NCI-H524 treated with DMSO at 0.1 percent for 48 hours (cell line): ENCODE results near the gene PTPN7.

ENCODE experiments used
- DNase-seq: peaks from one replicate; lab custom pipeline; 2025; lab: John Stamatoyannopoulos, UW

PTPN7 gene

GRCh38 chr1:202106340-202107254 is 53.8 kb downstream of the PTPN7 start:
- DNase-seq, result no peak

DNA sequence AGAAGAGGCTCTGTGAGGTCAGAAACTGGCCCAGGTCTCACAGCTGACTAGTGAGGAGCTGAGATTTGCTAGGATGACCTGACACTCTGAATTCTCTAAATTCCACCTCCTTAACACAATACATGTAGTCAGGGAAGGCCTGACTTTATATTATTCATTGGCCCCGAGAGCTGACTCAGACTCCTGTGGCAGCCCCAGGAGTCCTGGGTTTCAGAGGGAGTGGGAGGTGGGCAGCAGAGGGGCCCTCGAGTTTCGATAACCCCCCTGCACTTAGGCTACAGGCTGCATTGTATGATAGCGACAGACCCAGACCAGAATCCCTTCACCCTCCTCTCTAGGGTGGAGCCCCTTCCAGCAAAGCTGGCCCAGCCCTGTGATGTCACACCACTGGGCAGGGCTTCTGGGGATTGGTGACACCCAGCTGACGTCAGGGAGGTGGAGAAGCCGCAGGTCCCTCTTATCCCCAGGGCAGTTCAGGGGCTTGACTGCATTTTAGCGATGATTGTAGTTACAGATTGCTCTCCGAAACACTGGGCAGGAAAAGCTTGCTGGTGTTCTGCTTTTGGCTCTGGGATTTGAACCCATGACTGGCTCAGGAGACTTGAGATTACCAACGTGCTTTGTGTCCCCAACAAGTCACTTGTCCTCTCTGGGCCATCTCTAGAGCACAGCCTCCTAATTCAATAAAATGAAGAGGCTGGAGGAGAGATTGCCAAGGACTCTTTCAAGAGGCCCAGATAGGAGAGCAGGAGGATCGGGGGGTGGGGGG is 54.6 kb downstream of the PTPN7 start:
- DNase-seq, result no peak

DNA sequence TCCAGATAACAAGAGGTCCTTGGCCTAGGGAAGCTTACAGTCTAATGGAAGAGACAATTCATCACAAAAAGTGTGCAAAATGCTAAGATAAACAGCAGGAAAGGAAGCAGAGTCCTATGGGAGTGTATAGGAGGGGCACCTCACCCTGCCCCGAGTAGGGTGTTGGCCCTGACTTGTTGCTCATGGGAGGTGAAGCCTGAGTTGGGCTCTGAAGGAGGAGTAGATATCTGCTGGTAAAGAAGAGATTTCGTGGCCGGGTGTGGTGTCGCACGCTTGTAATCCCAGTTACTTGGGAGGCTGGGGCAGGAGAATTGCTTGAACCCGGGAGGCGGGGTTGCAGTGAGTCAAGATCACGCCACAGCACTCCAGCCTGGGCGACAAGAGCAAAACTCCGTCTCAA is 56.3 kb downstream of the PTPN7 start:
- no peak for DNase-seq

GRCh38 chr1:202101184-202101583 is 59.2 kb downstream of the PTPN7 start:
- DNase-seq, result no peak
